HT1080 (cell line): ENCODE data around the gene OSBPL2. TPM values are rescaled to one million over a fixed set of nuclear protein-coding genes. Genes with fewer than 3 reads are reported as not detected.

Experiments
- DNase-seq: peaks from one replicate; pipeline ENCODE4 v3.0.0-alpha.2; 2015; ENCODE audit warnings: low read depth
- total RNA-seq: library from RNA; depleted of rRNA; stranded (reverse); fragments of >200 nt; shearing (Covaris generic); gene quantifications from 2 replicates; pipeline ENCODE4 v1.2.3, GENCODE V29; 2014

Gene OSBPL2
- total RNA-seq, 1 experiment from 2014 or later: 13.4 TPM

- DNase-seq: no peak
Measured at GRCh38 chr20:62281161-62281933, 43.0 kb downstream of the OSBPL2 start.

- DNase-seq: no peak
Measured at GRCh38 chr20:62282103-62282502, 43.8 kb downstream of the OSBPL2 start.

DNA sequence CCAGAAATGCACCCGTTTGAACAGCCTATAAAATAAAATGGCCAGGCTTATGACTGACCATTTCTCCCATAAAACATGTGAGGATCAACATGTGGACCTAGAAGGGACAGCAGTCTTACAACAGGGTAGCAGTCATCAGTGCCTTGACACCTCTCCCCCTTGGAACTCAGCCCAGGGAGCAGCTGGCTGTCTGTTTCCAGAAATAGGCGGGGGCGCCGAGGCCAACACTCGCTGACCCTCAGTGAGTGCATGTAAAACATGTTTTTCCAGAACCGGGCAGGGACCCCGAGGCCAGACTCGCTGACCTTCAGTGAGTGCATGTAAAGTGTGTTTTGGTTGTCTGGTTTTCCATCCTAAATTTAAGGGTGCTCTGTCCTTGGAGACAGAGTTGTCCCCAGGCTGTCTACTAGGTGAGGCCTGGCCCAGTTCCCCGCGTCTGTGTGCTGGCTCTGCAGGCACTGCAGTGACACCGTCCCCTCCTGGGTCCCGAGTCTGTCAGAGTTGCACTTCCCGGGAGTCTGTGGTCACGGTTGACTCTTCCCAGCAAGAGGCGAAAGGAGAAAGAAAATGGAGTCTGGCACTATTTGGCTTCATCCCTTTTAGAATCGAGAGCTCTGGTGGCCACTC lies 44.7 kb downstream of the OSBPL2 start:
- no peak for DNase-seq

DNA sequence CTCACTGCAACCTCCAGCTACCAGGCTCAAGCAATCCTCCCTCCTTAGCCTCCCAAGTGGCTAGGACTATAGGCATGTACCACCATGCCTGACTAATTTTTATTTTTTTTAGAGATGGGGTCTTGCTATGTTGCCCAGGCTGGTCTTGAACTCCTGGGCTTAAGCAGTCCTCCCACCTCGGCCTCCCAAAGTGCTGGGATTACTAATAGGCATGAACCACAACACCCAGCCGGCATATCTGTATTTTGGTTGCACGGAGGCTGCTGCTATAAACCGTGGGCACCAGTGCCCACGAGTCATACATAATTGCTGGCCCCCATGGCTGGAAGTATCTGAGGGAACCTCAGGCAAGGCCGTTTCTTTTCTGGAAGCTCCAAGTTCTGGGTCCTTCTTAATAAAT lies 46.1 kb downstream of the OSBPL2 start:
- no peak for DNase-seq

- no peak for DNase-seq
Measured at GRCh38 chr20:62285151-62285550, 46.8 kb downstream of the OSBPL2 start.

GRCh38 chr20:62285722-62286121 lies 47.4 kb downstream of the OSBPL2 start:
- no peak for DNase-seq

- DNase-seq: no peak
Measured at GRCh38 chr20:62286493-62287064, 48.3 kb downstream of the OSBPL2 start.

DNA sequence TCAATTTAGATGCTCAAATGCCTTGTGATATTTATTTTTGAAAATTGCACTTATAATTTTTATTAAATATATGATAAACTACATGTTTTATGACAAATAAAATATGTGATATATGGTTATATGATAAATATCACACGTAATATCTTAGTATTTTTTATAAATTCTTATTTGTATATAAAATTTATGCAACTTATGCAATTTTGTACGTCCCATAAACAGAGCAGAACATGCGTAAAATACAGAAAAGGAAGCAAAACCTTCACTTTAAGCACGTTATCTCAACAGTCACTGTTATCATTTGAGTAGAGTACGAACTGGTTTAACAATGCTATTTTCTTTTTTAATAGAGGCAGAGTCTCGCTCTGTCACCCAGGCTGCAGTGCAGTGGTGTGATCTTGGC lies 48.8 kb downstream of the OSBPL2 start:
- no peak for DNase-seq

DNA sequence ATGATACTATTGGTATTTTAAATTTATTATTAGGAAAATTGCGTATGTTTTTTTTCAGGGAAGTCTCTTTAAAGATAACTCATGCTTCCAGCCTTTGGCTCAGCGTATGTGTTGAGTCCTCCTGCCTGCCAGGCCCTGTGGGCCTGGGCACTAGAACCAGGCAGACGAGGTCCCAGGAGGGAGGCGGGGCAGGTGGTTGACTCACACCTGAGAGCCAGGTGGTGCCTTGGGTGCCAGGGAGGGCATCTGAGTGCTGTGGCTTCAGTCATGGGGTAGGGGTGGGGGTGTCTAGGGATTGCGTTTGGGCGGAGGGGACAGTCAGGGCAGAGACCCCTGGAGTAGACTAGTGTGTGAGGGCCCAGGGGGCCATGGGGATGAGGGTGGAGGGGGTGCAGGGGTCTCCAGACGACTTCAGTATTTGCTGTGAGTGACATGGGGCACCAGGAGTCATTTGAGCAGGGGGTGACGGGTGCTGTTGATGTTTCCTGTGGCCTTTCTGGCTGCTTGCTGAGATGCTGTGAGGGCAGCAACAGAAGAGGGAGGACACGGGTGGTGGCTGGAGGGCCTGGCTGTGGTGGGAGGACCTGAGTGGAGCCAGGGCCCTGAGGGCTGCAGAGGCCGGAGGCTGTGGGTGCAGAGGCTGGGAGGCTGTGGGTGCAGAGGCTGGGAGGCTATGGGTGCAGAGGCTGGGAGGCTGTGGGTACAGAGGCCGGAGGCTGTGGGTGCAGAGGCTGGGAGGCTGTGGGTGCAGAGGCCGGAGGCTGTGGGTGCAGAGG lies 49.6 kb downstream of the OSBPL2 start:
- DNase-seq: no peak

- no peak for DNase-seq
Measured at GRCh38 chr20:62288535-62289105, 50.3 kb downstream of the OSBPL2 start.

- no peak for DNase-seq
Measured at GRCh38 chr20:62289131-62289530, 50.8 kb downstream of the OSBPL2 start.

GRCh38 chr20:62289898-62290297 lies 51.6 kb downstream of the OSBPL2 start:
- DNase-seq: no peak

GRCh38 chr20:62291251-62292066 lies 53.1 kb downstream of the OSBPL2 start:
- DNase-seq: no peak

- DNase-seq: no peak
Measured at GRCh38 chr20:62292108-62292507, 53.8 kb downstream of the OSBPL2 start.

DNA sequence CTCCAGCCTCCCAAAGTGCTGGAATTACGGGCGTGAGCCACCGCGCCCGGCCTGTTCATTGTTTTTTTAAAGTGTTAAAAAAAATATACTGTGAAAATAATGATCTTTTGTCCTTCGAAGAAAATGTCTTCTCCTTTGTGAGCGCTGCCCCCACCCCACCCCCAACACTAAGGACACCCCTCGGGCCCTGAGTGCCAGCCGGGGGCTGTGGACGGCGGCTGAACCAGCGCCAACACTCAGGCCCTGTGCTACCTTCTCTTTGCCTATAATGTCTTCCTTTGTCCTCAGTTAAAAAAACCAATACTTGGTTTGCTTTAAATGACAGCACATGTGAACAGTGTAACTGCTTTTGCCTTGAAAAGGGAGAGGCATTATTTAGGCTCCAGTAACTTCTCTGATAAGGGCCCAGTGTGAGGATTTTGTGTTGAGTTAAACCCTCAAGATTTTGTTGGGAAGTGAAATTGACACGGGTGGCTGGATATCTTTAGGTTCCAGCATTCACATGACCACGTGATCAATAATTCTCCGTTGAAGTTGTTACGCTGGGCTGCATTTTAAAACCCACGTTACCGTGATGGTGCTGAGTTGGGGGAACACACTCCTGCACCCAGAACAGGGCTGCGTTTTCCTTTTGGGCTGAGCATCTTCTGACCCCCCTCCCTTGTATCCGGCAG lies 54.9 kb downstream of the OSBPL2 start:
- no peak for DNase-seq

- no peak for DNase-seq
Measured at GRCh38 chr20:62293946-62294345, 55.6 kb downstream of the OSBPL2 start.

- no peak for DNase-seq
Measured at GRCh38 chr20:62294516-62294915, 56.2 kb downstream of the OSBPL2 start.

GRCh38 chr20:62296724-62297448 lies 58.6 kb downstream of the OSBPL2 start:
- DNase-seq: no peak

DNA sequence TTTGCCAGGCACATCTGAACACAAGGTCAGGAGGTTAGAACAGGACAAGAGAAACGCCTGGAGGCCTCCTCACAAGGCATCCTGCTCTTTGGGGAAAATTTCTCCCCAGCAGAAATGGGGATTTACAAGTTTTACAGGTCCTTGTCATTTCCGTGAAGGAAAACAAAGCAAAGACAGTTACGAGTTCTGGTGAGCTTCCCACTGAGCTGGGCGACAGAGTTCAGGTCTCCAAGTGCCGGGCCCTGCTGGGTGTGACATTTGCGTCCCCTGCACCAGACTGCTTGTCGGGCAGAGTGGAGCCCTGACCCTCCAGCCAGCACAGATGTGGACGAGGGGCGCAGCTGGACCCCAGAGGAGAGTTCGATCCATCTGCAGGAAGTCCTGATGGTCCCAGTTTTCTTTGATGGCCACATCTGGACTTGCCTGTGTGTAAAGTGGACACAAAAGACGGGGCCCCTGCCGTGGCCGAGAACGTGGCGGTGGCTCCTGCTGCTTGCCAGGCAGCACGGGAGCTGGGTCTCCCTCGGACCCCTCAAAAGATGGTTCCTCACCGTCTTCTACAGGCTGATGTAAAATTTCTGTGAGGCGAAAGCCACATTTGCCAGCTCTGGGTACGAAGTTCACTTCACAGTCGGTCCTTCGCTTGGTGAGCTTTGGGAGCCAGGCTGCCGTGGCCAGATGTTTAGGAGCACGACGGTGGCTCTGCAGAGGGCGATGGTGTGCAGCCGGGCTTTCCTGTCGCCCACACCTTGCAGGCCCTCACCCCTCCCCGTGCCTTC lies 59.3 kb downstream of the OSBPL2 start:
- DNase-seq: no peak
